ENCODE results near the gene KCTD15.
"Not testable (repeated sequence)": the region's sequence is repeated elsewhere in the genome, so short reads cannot be mapped to it uniquely, and the experiment has no call there.

The KCTD15 gene

GRCh38 chr19:33815380-33816340, 19.0 kb downstream of the KCTD15 start:
- no peak for DNase-seq

DNA sequence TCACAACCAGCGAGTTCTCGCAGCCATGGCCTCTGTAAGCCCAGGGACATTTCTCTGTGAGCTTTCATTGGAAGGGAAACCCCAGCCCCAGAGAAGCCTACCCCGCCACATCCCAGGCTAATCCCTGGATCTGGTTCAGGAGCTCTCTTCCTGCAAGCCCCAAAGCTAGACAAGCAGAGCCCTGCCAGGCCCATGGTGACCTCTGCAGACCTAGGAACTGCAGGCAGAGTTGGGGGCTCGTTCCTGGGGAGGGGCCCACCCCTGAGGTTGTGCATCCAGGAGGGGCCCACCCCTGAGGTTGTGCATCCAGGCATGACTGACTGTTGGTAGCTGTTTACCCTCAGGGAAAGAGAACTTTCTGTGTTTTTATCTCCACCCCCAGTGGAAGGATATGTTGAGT, 21.7 kb downstream of the KCTD15 start:
- no peak for DNase-seq

GRCh38 chr19:33819078-33819477, 22.4 kb downstream of the KCTD15 start:
- DNase-seq = not testable (repeated sequence)

- no peak for DNase-seq
Measured at GRCh38 chr19:33819506-33819879, 22.8 kb downstream of the KCTD15 start.

- DNase-seq = peak; percentile 86
Measured at GRCh38 chr19:33819880-33820781, 23.5 kb downstream of the KCTD15 start.

DNA sequence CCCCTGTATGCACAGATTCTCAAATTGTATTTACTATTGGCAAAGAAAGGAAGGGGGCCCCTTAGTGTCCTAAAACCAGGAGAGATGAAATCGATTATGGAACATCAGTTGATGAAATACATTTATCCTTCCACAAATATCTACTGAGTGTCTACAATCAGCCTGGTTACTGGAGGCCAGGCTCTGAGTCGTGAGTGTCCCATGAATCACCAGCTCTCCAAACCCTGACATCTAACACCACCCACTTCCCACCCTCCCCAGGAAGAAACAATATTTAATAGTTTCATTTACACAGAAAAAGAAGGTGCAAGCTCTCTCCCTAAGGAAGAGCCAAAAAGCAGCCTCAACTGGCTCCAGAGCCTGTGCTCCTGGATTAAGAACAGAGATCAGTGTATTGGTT, 25.2 kb downstream of the KCTD15 start:
- no peak for DNase-seq

DNA sequence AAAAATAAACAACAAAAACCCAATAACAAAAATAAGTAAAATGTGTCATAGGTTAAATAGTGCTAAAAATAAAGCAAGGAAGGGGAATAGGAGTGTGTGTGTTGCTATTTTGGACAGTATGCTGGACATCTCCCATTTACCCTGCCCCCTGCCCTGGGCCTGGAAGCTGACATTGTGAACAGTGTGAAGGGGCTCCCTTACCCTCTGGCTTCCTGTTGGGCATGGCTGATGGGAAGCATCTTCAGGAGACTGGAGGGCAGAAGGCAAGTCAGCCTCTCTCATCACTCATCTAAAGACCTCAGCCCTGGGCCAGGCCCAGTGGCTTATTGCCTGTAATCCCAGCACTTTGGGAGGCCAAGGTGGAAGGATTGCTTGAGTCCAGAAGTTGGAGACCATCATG, 26.7 kb downstream of the KCTD15 start:
- DNase-seq = no peak

- no peak for DNase-seq
Measured at GRCh38 chr19:33825556-33825955, 28.9 kb downstream of the KCTD15 start.

DNA sequence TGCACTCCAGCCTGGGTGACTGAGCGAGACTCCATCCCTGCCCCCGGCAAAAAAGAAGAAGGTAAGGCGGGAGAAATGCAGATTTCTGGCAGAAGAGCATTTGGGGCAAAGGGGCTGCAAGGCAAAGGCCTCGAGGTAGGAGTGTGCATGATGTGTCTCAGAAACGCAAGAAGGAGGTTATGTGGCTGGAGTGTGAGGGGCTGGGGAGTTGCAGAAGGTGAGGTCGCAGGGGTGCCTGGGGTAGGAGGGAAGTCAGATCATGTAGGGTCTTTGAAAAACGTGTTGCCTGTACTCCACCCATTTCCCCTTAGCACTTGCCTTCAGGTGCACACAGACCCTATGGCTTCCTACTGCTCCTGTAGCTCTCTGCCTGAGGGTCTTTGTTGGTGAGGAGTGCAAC, 29.9 kb downstream of the KCTD15 start:
- DNase-seq = no peak

- DNase-seq = no peak
Measured at GRCh38 chr19:33828266-33829075, 31.8 kb downstream of the KCTD15 start.

- DNase-seq = no peak
Measured at GRCh38 chr19:33830264-33830663, 33.6 kb downstream of the KCTD15 start.

- no peak for DNase-seq
Measured at GRCh38 chr19:33831825-33832224, 35.2 kb downstream of the KCTD15 start.

GRCh38 chr19:33832633-33833032, 36.0 kb downstream of the KCTD15 start:
- DNase-seq = no peak

DNA sequence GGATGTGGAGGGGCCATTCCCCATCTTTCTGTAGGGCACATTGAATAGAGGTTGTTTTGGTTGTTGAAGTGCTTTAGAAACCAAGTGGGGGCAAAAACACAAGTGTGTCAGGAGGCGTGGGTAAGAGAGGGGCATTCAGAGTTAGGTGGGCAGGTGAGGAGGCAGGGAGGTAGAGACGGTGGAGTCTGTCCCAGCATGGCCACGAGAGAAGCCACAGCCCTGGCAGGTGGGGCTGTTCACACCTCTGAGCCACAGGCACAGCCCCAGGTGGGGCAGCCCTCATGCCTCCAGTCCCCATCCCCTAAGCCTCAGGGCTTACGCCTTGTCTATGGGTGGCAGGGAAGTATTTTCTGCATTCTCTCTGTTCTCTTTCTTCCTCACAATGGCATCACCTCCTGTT, 43.7 kb downstream of the KCTD15 start:
- no peak for DNase-seq

DNA sequence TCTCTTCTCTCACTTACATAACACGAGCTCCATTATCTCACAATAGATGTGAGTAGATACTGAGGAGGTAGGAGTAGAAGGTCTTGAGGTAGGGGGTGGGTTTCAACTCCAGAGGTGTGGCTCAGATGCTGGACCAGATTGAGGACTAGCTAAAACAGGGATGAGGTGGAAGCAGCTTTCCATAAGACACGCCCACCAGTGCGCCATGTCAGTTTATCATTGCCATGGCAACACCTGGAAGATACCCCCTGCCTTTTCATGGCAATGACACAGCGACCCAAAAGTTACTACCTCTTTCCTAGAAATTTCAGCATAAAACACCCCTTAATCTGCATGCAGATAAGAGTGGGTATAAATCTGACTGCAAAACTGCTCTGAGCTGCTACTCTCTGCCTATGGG, 44.1 kb downstream of the KCTD15 start:
- no peak for DNase-seq

GRCh38 chr19:33841685-33842084, 45.0 kb downstream of the KCTD15 start:
- DNase-seq = no peak

- DNase-seq = no peak
Measured at GRCh38 chr19:33844478-33844877, 47.8 kb downstream of the KCTD15 start.

- DNase-seq = no peak
Measured at GRCh38 chr19:33845498-33845897, 48.8 kb downstream of the KCTD15 start.

- no peak for DNase-seq
Measured at GRCh38 chr19:33849551-33850147, 53.0 kb downstream of the KCTD15 start.

DNA sequence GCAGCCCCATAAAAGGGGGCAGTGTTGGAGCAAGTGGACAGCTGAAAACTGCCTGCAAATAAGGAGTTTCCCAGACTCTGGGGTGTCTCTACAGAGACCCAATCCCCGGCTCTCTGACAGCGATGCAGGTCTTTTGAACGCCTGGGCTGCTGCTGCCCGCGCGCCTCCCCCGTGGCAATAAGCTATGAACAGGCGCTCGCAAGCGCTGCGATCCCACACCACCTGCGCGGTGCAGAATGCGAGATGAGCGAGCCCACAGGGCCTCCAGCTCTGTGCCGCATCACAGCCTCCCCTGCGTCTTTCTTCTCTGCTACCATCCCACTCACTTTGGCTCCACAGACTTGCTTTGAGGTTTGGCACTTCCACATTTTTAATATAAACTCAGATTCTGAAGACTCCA, 62.3 kb downstream of the KCTD15 start:
- DNase-seq = no peak

GRCh38 chr19:33860312-33861090, 63.8 kb downstream of the KCTD15 start:
- no peak for DNase-seq

DNA sequence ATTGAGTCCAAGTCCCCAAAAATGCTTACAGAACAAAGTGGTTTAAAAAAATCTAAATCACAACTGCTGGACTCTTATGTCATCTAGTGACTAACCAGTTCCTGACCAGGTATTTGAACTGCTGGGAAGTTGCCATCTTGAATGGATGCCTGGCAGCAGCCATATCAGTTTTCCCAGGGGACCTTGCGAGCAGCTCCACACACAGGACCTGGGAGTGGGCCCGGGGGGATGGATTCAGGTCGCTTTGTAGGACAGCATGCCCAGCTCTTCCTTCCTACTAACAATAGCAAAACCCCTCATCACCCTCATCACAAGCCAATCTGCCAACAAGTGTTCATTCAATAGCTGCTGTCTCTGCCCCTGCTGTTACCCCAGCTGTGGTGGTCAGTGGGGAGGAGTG, 65.3 kb downstream of the KCTD15 start:
- no peak for DNase-seq

Data from NCI-H2227 treated with DMSO at 0.1 percent for 48 hours (cell line).